SK-N-SH (cell line): ENCODE results near the gene IFT25. TPM values are rescaled to one million over a fixed set of nuclear protein-coding genes. Genes with fewer than 3 reads are reported as not detected.

Experiments
- CTCF ChIA-PET: fragments of 300-600, 350-600 bp; formaldehyde crosslinking; extraction: SDS; loops from one replicate; lab custom pipeline; 2021; lab: Yijun Ruan, JAX
- POLR2A ChIA-PET: fragments of 350-600 bp; sonication (Branson Sonifier 250); formaldehyde crosslinking; extraction: SDS; loops from one replicate; lab custom pipeline; 2020; ENCODE audit warnings: antibody characterized with exemption, inconsistent platforms; lab: Yijun Ruan, JAX
- DNase-seq: peaks from one replicate; pipeline ENCODE4 v3.0.0; 2012
- H2AFZ ChIP-seq: fragments of 200-600 bp; sonication (generic); 2 replicates; pipeline ENCODE4 v1.8.1; 2016; ENCODE audit warnings: antibody characterized with exemption, mild to moderate bottlenecking, low read depth
- H3F3A ChIP-seq: fragments of 200-600 bp; sonication (generic); replicated peaks from 2 replicates; pipeline ENCODE3; 2016; ENCODE audit warnings: antibody characterized with exemption, mild to moderate bottlenecking; ENCODE audit not compliant: insufficient read depth
- H3K27ac ChIP-seq, 2 experiments: fragments of 200-500 bp in 1 of 2; fragments of 200-600 bp in 1 of 2; sonication (Bioruptor generic) in 1 of 2; sonication (generic), shearing (Covaris generic) in 1 of 2; 2 replicates each; pipeline versions ENCODE4 v1.5.1 to v1.6.1; 2014 to 2016; ENCODE audit warnings: low read depth in 2 of 2, inconsistent platforms in 1 of 2, low read length in 1 of 2, mild to moderate bottlenecking in 1 of 2, mixed read lengths in 1 of 2
- H3K27me3 ChIP-seq: fragments of 200-600 bp; sonication (generic), shearing (Covaris generic); 2 replicates; pipeline ENCODE4 v1.6.1; 2016; ENCODE audit warnings: mixed run types; ENCODE audit not compliant: insufficient read depth
- H3K36me3 ChIP-seq, 2 experiments: fragments of 200-500 bp in 1 of 2; fragments of 200-600 bp in 1 of 2; sonication (Bioruptor generic) in 1 of 2; sonication (generic) in 1 of 2; replicated peaks in 1 of 2; 2 replicates each; pipeline versions ENCODE3 to v1.5.1; 2014 to 2016; ENCODE audit warnings: low read length in 1 of 2, mild to moderate bottlenecking in 1 of 2; ENCODE audit not compliant: insufficient read depth in 2 of 2, control insufficient read depth in 1 of 2
- H3K4me1 ChIP-seq, 2 experiments: fragments of 200-500 bp in 1 of 2; fragments of 200-600 bp in 1 of 2; sonication (Bioruptor generic) in 1 of 2; sonication (generic), shearing (Covaris generic) in 1 of 2; 2 replicates each; pipeline versions ENCODE4 v1.5.1 to v1.6.1; 2014 to 2016; ENCODE audit warnings: low read depth in 1 of 2, low read length in 1 of 2, mixed run types in 1 of 2; ENCODE audit not compliant: insufficient read depth in 2 of 2, control insufficient read depth in 1 of 2
- H3K4me2 ChIP-seq: fragments of 200-600 bp; sonication (generic), shearing (Covaris generic); 2 replicates; pipeline ENCODE4 v1.6.1; 2017; ENCODE audit warnings: mixed run types
- H3K4me3 ChIP-seq, 2 experiments: fragments of 200-500 bp in 1 of 2; fragments of 200-600 bp in 1 of 2; sonication (Bioruptor generic) in 1 of 2; sonication (generic), shearing (Covaris generic) in 1 of 2; 2 replicates each; pipeline versions ENCODE4 v1.5.1 to v1.8.1; 2014 to 2016; ENCODE audit warnings: low read depth in 2 of 2, inconsistent platforms in 1 of 2, low read length in 1 of 2, mild to moderate bottlenecking in 1 of 2, mixed read lengths in 1 of 2, moderate library complexity in 1 of 2
- H3K79me2 ChIP-seq: fragments of 200-600 bp; sonication (generic); 2 replicates; pipeline ENCODE4 v1.8.1; 2017; ENCODE audit warnings: mild to moderate bottlenecking; ENCODE audit not compliant: insufficient read depth
- H3K9ac ChIP-seq: fragments of 200-600 bp; sonication (generic); 2 replicates; pipeline ENCODE4 v1.6.1; 2017; ENCODE audit warnings: mixed run types
- H3K9me2 ChIP-seq: fragments of 200-600 bp; sonication (generic); 2 replicates; pipeline ENCODE4 v1.6.1; 2017; ENCODE audit warnings: mixed run types
- H3K9me3 ChIP-seq: fragments of 200-600 bp; sonication (generic); 2 replicates; pipeline ENCODE4 v1.6.1; 2017; ENCODE audit warnings: mixed run types, mild to moderate bottlenecking, moderate library complexity
- H4K20me1 ChIP-seq: fragments of 200-600 bp; sonication (generic); 2 replicates; pipeline ENCODE4 v1.6.1; 2017; ENCODE audit warnings: mild to moderate bottlenecking, mixed run types; ENCODE audit not compliant: insufficient read depth
- FOXM1 ChIP-seq: IDR thresholded peaks from 2 replicates; pipeline ENCODE4 v1.4.0; 2012; ENCODE audit warnings: low read depth, mild to moderate bottlenecking
- MEF2A ChIP-seq: IDR thresholded peaks from 2 replicates; pipeline ENCODE4 v1.4.0; 2012; ENCODE audit warnings: low read depth, borderline replicate concordance
- MXI1 ChIP-seq: IDR thresholded peaks from 2 replicates; pipeline ENCODE4 v1.6.1; 2012; ENCODE audit warnings: mild to moderate bottlenecking, low read depth, low read length, improper control_type of control experiment
- NFIC ChIP-seq: IDR thresholded peaks from 2 replicates; pipeline ENCODE4 v1.4.0; 2012; ENCODE audit warnings: borderline replicate concordance
- POLR2AphosphoS5 ChIP-seq: IDR thresholded peaks from 2 replicates; pipeline ENCODE4 v1.6.1; 2012; ENCODE audit warnings: low read depth, low read length
- RCOR1 ChIP-seq: fragments of 150-350 bp; IDR thresholded peaks from 2 replicates; pipeline ENCODE4 v1.6.1; 2017; ENCODE audit warnings: antibody characterized with exemption, low read length
- SIN3A ChIP-seq: IDR thresholded peaks from 2 replicates; pipeline ENCODE4 v1.6.1; 2012; ENCODE audit warnings: low read depth, mild to moderate bottlenecking, low read length, moderate library complexity, borderline replicate concordance
- YY1 ChIP-seq: IDR thresholded peaks from 2 replicates; pipeline ENCODE4 v1.4.0; 2012; ENCODE audit warnings: low read depth, mild to moderate bottlenecking
- WGBS: methylation state at CpG from one replicate; pipeline ENCODE4 v1.1.6; 2017; ENCODE audit warnings: low lambda C conversion rate; 5-methylcytosine and 5-hydroxymethylcytosine counted together
- polyA plus RNA-seq, 3 experiments: library from polyadenylated mRNA; depleted of rRNA; stranded (reverse); fragments of >200 nt; gene quantifications; 2 replicates each; pipeline ENCODE4 v1.2.3, GENCODE V29; 2012
- TF ChIP-seq, protein P1 (sequence below): IDR thresholded peaks from 2 replicates; pipeline ENCODE4 v1.4.0; 2012; ENCODE audit warnings: low read depth, borderline replicate concordance
- TF ChIP-seq, protein P2 (sequence below): fragments of 150-350 bp; IDR thresholded peaks from 2 replicates; pipeline ENCODE4 v1.6.1; 2017; ENCODE audit warnings: antibody characterized with exemption, low read length, low read depth, borderline replicate concordance
- TF ChIP-seq, protein P3 (sequence below): fragments of 150-350 bp; IDR thresholded peaks from 2 replicates; pipeline ENCODE4 v1.6.1; 2016; ENCODE audit warnings: mild to moderate bottlenecking, low read depth, low read length
- TF ChIP-seq, protein P4 (sequence below): fragments of 200-600 bp; sonication (generic); IDR thresholded peaks from 2 replicates; pipeline ENCODE4 v1.6.1; 2017; ENCODE audit warnings: antibody characterized with exemption, mild to moderate bottlenecking, moderate library complexity
- TF ChIP-seq, protein P5 (sequence below): IDR thresholded peaks from 2 replicates; pipeline ENCODE4 v1.4.0; 2012; ENCODE audit warnings: low read depth, borderline replicate concordance

IFT25 gene
- polyA plus RNA-seq, 1 of the 3 experiments (the other 2 are of a cell fraction), result 25.7 TPM

DNA sequence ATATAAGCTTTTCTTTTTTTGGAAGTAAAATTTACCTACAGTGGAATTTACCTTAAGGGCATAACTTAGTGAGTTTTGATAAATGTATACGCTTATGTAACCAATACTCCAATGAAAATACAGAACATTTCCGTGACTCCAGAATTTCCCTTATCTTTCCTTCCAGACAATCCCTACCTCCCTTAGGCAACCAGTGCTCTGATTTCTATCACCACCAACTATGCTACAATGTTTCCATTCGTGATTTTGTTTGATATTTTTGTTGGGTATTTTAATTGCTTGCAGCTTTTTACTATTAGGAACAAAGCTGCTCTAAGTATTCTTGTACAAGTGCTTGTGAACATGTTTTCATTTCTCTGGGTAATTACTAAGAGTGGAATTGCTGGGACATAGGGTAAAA, 14.6 kb downstream of the IFT25 start:
- no peak overlapping the region for H2AFZ ChIP-seq
- H3K9me2 ChIP-seq, result no peaks in the 10 kb centered on the region
- no peak overlapping the region for H3K4me3 ChIP-seq
- H3K4me1 ChIP-seq, result no peaks in the 10 kb centered on the region
- no peak overlapping the region for H3K27ac ChIP-seq
- TF ChIP-seq FOXM1, result no peak
- TF ChIP-seq, protein P1, sequence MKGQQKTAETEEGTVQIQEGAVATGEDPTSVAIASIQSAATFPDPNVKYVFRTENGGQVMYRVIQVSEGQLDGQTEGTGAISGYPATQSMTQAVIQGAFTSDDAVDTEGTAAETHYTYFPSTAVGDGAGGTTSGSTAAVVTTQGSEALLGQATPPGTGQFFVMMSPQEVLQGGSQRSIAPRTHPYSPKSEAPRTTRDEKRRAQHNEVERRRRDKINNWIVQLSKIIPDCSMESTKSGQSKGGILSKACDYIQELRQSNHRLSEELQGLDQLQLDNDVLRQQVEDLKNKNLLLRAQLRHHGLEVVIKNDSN, result no peak
- no peak overlapping the region for H3K9ac ChIP-seq
- no peaks in the 10 kb centered on the region; the same call in 1 of the 2 replicates for H3K79me2 ChIP-seq
- CTCF ChIA-PET, result interaction anchor here (0.6 to 1.3 kb wide), 2 partner anchors 9 to 81 kb away, joined by 3 read pairs; no protein-coding TSS in a partner anchor
- peaks cover 27% of the 10 kb centered on the region; the same call in 1 of the 2 replicates for H3K9me3 ChIP-seq
- no peaks in the 10 kb centered on the region for H3F3A ChIP-seq
- H3K36me3 ChIP-seq, result peaks cover 16 to 78% of the 10 kb centered on the region in 2 experiments
- POLR2A ChIA-PET, result no interaction called here
- WGBS, result 76% methylated on average over 3 of the region's 3 CpGs
- H4K20me1 ChIP-seq, result no peaks in the 10 kb centered on the region
- DNase-seq, result no peak
- no peaks in the 10 kb centered on the region for H3K27me3 ChIP-seq
- H3K4me2 ChIP-seq, result no peak overlapping the region

DNA sequence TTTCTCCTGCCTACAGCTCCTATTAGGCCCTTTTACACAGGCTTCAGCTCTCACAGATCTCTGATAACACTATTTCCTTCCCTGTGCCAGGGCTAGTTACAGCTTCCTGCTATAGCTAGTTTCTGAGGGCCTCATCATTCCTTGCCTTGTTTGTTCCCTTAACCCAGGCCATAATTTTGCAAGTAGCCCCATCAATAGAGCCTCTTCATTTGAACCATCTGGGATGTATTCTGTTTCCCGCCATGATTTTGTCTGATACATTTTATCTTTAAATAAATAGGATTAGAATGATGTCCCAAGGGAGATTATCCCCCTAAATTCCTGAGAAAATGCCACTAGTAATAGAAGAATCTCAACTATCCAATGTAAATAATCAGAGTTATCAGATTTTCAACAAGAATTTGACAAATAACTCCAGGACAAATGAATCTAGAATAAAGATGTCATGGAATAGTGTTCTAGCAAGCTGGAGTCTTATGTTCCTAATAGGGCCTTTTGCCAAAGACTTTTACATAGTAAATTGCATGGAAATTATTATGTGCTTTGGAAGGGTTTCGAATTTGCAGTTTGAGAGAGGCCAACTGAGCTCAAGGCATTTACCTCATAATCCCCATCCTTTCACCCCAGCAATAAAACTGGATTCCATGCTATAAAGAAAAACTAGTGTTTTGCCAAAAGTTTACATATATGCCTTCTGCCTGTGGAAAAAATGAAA, 16.1 kb downstream of the IFT25 start:
- POLR2A ChIA-PET, result interaction anchor here (1.3 kb wide), 1 partner anchor 16 kb away, joined by 4 read pairs; the partner anchor contains the start of gene IFT25
- Histone ChIP-seq H4K20me1 (no peaks in the 10 kb centered on the region), H3K4me3 (no peak overlapping the region)

More for the DNA sequence above, 16.1 kb downstream of the IFT25 start:
- Histone ChIP-seq H2AFZ (no peak overlapping the region), H3K9me3 (peaks cover 23% of the 10 kb centered on the region; the same call in 1 of the 2 replicates), H3K36me3 (peaks cover 17 to 77% of the 10 kb centered on the region in 2 experiments), H3K27me3 (no peaks in the 10 kb centered on the region), H3K4me2 (no peak overlapping the region), H3K27ac (no peak overlapping the region), H3K9ac (no peak overlapping the region), H3K79me2 (no peaks in the 10 kb centered on the region; the same call in 1 of the 2 replicates), H3F3A (no peaks in the 10 kb centered on the region), H3K9me2 (no peaks in the 10 kb centered on the region), H3K4me1 (no peaks in the 10 kb centered on the region)
- no peak for DNase-seq
- TF ChIP-seq NFIC (no peak), MXI1 (no peak), YY1 (no peak), RCOR1 (no peak), SIN3A (no peak), MEF2A (no peak), POLR2AphosphoS5 (no peak)
- TF ChIP-seq, protein P2, sequence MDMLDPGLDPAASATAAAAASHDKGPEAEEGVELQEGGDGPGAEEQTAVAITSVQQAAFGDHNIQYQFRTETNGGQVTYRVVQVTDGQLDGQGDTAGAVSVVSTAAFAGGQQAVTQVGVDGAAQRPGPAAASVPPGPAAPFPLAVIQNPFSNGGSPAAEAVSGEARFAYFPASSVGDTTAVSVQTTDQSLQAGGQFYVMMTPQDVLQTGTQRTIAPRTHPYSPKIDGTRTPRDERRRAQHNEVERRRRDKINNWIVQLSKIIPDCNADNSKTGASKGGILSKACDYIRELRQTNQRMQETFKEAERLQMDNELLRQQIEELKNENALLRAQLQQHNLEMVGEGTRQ, result no peak
- TF ChIP-seq, protein P3, sequence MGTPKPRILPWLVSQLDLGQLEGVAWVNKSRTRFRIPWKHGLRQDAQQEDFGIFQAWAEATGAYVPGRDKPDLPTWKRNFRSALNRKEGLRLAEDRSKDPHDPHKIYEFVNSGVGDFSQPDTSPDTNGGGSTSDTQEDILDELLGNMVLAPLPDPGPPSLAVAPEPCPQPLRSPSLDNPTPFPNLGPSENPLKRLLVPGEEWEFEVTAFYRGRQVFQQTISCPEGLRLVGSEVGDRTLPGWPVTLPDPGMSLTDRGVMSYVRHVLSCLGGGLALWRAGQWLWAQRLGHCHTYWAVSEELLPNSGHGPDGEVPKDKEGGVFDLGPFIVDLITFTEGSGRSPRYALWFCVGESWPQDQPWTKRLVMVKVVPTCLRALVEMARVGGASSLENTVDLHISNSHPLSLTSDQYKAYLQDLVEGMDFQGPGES, result no peak
- TF ChIP-seq, protein P4, sequence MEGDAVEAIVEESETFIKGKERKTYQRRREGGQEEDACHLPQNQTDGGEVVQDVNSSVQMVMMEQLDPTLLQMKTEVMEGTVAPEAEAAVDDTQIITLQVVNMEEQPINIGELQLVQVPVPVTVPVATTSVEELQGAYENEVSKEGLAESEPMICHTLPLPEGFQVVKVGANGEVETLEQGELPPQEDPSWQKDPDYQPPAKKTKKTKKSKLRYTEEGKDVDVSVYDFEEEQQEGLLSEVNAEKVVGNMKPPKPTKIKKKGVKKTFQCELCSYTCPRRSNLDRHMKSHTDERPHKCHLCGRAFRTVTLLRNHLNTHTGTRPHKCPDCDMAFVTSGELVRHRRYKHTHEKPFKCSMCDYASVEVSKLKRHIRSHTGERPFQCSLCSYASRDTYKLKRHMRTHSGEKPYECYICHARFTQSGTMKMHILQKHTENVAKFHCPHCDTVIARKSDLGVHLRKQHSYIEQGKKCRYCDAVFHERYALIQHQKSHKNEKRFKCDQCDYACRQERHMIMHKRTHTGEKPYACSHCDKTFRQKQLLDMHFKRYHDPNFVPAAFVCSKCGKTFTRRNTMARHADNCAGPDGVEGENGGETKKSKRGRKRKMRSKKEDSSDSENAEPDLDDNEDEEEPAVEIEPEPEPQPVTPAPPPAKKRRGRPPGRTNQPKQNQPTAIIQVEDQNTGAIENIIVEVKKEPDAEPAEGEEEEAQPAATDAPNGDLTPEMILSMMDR, result no peak
- TF ChIP-seq, protein P5, sequence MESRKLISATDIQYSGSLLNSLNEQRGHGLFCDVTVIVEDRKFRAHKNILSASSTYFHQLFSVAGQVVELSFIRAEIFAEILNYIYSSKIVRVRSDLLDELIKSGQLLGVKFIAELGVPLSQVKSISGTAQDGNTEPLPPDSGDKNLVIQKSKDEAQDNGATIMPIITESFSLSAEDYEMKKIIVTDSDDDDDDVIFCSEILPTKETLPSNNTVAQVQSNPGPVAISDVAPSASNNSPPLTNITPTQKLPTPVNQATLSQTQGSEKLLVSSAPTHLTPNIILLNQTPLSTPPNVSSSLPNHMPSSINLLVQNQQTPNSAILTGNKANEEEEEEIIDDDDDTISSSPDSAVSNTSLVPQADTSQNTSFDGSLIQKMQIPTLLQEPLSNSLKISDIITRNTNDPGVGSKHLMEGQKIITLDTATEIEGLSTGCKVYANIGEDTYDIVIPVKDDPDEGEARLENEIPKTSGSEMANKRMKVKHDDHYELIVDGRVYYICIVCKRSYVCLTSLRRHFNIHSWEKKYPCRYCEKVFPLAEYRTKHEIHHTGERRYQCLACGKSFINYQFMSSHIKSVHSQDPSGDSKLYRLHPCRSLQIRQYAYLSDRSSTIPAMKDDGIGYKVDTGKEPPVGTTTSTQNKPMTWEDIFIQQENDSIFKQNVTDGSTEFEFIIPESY, result no peak
- WGBS, result 93% methylated on average over 2 of the region's 2 CpGs
- CTCF ChIA-PET, result interaction anchor here (1.2 kb wide), 2 partner anchors 20 kb away, joined by 3 to 4 read pairs; no protein-coding TSS in a partner anchor
